NCI-H187 (cell line): ENCODE data around the gene CBX2.
"Not testable (repeated sequence)": the region's sequence is repeated elsewhere in the genome, so short reads cannot be mapped to it uniquely, and the experiment has no call there.

Experiments
- DNase-seq, 2 experiments: peaks; one replicate each; lab custom pipeline; 2025; lab: John Stamatoyannopoulos, UW

CBX2 gene

DNA sequence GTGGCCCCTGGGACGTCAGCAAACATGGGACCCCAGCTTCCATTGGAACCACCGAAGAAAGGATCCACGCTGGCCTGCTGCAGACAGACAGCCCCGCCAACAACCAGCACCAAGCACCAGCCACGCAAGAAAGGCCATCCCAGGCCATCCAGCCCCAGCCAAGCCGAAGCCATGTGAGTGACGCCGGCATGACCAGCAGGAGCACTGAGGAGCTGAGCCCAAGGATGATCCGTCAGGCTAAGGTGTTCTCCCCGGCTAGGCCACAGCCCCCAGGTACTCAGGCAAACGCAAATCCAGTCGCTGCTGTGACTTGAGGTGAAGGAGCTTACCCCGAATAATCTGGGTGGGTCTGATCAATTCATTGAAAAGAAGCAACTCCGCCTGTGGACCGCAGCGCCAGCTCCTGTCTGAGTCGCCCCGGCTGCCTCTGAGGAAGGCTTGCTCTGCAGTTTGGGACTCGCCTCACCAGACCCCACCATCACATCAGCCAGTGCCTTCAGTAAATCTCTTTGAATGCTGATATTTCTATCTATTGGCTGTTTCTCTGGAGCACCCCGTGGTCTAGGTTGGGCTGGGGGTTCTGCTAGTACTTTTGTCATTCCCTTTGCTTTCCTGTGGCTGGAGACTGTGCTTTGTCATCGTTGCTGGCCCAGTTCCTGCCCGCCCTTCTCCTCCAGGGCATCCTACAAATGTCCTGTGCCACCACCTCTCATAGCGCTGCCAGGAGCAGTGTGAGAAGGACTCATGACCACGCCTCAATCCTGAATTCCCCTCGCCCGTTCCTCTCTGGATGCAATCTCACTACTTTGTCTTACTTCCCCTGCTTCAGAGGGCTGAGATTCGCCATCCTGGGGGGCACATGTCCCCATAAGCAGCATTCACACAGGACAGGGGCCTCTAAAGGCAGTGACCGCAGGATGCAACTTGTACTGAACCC lies 8.1 kb upstream of the CBX2 start:
- no peak for DNase-seq

- no peak for DNase-seq
Observed at GRCh38 chr17:79771276-79771675, 6.7 kb upstream of the CBX2 start.

GRCh38 chr17:79772726-79773125 lies 5.2 kb upstream of the CBX2 start:
- DNase-seq: not testable (repeated sequence)

GRCh38 chr17:79774561-79774975 lies 3.4 kb upstream of the CBX2 start:
- DNase-seq: no peak

- DNase-seq: no peak
Observed at GRCh38 chr17:79775632-79776031, 2.3 kb upstream of the CBX2 start.

DNA sequence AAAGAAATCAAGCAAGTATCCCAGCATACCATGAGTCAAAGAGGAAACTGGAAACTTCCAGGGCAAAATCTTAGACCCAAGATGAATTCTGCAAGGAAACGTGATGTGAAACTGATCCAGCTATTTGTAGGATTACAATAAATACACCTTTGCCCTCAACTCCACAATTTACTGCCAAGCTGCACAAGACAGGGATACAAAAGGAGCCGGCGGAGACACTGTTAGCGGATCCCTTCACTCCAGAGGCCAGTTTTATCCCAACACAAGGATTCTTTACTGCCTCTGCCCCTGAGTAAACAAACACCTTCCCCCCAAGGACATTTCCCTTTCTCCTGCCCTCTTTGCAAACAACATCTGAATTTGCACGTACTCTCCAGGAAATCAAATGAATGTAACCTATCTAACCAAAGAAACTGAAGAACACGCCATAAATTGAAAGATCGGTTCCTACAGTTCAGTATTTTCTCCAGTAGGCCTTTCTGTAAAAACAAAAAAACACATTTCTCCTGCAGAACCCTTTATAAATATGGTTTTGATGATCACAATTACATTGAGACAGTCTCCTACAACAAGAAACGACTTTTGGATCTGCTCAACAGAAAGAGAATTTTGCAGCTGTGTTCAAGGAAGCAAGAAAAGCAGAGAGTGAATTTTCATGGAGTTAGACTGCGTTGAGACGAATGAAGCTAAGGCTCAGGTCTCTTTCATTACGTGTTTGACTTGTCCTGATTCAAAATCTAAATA lies 1.4 kb upstream of the CBX2 start:
- no peak for DNase-seq

DNA sequence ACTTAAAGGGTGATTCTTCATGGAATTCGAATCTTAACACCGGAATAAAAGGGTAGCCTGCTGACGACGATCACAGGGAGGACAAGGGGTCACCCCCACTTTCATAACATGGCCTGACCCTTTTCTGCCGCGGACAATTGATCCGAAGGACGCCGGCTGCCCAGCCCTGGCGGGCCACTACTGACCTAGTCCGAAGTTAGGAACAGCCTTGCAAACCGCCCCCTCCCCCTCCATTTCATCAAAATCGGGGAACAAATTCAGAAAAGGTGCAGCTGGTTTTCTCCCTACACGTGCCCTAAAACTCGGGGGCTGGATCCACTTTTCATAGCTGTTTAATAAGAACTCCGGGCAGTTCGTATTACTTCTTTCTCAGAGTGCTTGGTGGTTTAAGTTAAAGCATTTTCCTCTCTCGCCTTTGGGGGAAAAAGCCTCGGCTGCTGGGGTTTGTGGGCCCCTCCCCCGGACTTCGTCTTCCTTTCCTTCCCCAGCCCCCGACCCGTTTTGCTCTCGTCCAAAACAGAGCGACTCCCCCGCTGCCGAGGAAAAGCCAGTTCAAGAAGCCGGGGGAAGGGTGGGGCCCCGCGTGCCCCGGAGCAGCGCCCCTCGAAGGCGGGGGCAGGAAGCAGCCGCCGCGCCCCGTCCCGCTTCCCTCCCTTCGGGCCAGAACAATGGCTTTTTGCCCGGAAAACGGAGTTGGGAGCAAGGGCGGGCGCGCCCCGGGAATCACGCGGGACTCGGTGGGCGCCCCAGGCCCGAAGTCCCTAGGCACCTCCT lies 641 bp upstream of the CBX2 start:
- DNase-seq: peak in 1 of 2 experiments; percentile 46

DNA sequence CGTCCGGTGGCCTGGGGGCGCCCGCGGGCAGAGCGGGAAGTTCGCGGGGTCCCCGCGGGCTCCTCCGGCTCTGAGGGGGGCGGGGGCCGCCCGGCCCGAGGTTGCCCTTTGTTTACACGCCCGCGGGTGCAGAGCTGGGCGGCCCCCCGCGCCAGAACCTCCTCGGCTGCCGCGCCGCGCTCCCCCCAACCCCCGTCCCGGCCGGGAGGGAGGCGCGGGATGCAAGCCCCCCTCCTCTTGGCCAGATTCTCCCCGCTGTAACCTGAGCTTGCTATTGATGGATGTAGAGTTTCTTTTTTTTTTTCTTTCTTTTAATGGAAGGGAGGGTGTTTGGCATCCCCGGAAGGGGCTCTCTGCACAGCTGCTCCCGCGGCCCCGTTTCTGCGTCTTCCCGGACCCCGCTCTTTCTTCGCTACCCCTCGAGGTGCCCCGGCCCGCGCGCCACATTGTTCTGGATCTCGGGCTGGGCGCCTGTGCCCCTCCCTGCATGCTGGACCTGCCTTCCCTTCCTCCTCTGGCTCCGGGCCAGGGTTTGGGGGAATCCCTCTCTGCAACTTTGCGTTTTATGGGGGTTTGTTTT lies 646 bp downstream of the CBX2 start:
- no peak for DNase-seq

- no peak for DNase-seq
Observed at GRCh38 chr17:79779084-79779529, 1.2 kb downstream of the CBX2 start.

- DNase-seq: no peak
Observed at GRCh38 chr17:79779661-79780365, 1.9 kb downstream of the CBX2 start.

DNA sequence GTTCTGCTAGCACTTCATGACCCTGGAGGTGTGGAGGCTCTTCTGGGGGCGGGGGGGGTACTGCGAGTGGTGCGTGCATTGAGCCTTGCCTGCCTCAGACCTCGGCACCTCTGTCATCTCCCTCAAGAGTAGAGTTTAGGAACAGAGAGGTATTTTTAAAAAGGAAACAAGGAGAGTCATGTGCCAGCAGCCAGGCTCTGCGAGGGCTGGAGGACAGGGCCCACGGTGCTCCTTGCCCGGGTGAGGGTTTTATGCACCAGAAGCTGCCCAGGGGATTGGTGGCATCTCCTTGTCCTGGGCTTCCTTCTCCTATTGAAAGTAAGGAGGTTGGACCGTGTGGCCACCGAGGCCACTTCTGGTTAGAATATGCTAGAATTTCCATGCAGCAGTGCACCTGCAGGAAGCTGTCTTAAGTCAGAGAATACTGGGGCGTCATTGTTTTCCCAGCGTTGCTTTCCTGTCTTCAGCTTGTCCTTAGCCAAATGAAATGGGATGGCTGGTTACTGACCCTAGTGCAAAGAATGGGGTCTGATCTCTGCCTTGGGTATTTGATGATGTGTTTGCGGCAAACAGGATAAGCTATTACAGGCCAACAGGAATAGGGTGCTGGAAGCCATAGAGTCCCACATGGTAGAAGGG lies 3.2 kb downstream of the CBX2 start:
- DNase-seq: no peak

GRCh38 chr17:79781736-79782575 lies 4.0 kb downstream of the CBX2 start:
- DNase-seq: no peak

- no peak for DNase-seq
Observed at GRCh38 chr17:79783891-79784290, 5.9 kb downstream of the CBX2 start.

GRCh38 chr17:79784353-79785016 lies 6.5 kb downstream of the CBX2 start:
- no peak for DNase-seq

- DNase-seq: no peak
Observed at GRCh38 chr17:79785017-79785899, 7.3 kb downstream of the CBX2 start.

- no peak for DNase-seq
Observed at GRCh38 chr17:79785900-79786810, 8.2 kb downstream of the CBX2 start.
